ENCODE data around the gene SLC44A4. TPM values are rescaled to one million over a fixed set of nuclear protein-coding genes. Genes with fewer than 3 reads are reported as not detected.

Gene SLC44A4
- total RNA-seq, 1 experiment from 2014 or later, result 3.1 TPM

DNA sequence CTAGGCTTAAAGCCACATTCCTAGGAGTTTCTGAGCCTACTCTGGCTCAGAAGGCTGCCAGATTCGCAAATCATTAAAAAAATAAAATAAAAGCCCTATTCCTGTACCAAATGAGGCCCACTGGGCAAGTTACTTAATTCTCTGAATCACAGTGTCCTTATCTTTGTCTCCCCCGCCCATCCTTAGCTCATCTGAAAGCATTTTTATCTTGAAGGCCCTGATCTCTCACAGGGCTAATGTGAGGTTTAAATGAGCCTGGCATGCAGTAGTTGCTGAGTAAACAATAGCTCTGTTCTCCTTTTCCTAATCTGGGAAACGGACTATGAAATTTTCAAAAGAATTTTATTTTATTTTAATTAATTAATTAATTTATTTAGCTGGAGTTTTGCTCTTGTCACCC lies 25.2 kb upstream of the SLC44A4 start (continued):
- TF ChIP-seq, protein P1, sequence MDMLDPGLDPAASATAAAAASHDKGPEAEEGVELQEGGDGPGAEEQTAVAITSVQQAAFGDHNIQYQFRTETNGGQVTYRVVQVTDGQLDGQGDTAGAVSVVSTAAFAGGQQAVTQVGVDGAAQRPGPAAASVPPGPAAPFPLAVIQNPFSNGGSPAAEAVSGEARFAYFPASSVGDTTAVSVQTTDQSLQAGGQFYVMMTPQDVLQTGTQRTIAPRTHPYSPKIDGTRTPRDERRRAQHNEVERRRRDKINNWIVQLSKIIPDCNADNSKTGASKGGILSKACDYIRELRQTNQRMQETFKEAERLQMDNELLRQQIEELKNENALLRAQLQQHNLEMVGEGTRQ (CRISPR knock-in tag; IDR thresholded peaks at IDR 0.05), result no peak
- TF ChIP-seq ZNF416 (CRISPR knock-in tag; IDR thresholded peaks at IDR 0.05) (no peak), JUN (CRISPR knock-in tag; IDR thresholded peaks at IDR 0.05) (no peak), TP53 (CRISPR knock-in tag; IDR thresholded peaks at IDR 0.05) (no peak)
- TF ChIP-seq, protein P2, sequence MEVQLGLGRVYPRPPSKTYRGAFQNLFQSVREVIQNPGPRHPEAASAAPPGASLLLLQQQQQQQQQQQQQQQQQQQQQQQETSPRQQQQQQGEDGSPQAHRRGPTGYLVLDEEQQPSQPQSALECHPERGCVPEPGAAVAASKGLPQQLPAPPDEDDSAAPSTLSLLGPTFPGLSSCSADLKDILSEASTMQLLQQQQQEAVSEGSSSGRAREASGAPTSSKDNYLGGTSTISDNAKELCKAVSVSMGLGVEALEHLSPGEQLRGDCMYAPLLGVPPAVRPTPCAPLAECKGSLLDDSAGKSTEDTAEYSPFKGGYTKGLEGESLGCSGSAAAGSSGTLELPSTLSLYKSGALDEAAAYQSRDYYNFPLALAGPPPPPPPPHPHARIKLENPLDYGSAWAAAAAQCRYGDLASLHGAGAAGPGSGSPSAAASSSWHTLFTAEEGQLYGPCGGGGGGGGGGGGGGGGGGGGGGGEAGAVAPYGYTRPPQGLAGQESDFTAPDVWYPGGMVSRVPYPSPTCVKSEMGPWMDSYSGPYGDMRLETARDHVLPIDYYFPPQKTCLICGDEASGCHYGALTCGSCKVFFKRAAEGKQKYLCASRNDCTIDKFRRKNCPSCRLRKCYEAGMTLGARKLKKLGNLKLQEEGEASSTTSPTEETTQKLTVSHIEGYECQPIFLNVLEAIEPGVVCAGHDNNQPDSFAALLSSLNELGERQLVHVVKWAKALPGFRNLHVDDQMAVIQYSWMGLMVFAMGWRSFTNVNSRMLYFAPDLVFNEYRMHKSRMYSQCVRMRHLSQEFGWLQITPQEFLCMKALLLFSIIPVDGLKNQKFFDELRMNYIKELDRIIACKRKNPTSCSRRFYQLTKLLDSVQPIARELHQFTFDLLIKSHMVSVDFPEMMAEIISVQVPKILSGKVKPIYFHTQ (CRISPR knock-in tag; IDR thresholded peaks at IDR 0.05), result no peak

DNA sequence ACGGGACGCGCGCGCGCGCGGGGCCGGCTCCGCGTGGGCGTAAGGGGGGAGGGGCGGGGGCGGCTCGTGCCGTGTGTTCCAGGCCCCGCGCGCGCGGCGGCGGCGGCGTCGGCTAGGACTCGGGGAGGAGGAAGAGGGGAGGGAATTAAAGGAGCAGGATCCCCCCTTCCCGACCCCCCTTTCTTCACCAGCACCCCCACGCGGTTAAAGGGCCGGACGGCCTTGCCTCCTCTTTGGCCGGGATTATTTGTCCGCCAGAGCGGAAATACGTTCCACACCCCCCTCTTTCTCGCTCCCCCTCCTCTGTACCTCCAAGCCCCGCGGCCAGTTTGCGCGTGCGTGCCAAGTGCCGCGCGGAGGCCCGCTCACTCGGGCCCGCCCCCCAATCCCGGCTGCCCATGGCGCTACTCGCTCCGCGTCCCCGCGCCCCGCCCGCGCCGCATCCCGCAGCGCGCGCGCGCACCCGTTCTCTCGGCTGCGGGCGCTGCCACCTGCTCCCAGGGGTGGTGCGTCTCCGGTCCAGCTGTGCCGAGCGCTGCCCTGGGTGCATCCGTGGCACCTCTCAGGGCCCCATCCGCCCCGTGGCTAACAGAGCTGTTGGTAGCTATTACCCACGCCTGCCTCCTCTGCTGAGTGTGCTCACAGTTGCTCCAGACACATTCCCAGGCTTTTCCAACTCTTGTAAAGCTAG lies 23.3 kb upstream of the SLC44A4 start, which contains the start of gene ZBTB12:
ZBTB12 (minus strand) TSS at position 134 of the 691 bp plus-strand sequence. CDS start 781 bp downstream, outside the sequence.
- CTCF ChIA-PET, result interaction anchor here (0.5 to 1.4 kb wide), 7 partner anchors 16 to 219 kb away, joined by 3 to 10 read pairs (median 3); no protein-coding TSS in a partner anchor
- peak within 1 kb of the TSS; percentile 80 for H3K4me3 Mint-ChIP-seq
- no peaks in the 10 kb centered on the region for H3K9me3 Mint-ChIP-seq
- peaks cover 5% of the 10 kb centered on the region for H3K27me3 Mint-ChIP-seq (ENCODE audit: low read depth)
- peak within 1 kb of the TSS; percentile 96 for H3K27ac Mint-ChIP-seq
- POLR2A ChIA-PET, result interaction anchor here (0.7 kb wide), 1 partner anchor 87 kb away, joined by 3 read pairs; the partner anchor contains the start of gene HSPA1L
- ATAC-seq, result peak; percentile 57
- no peaks in the 10 kb centered on the region for H3K36me3 Mint-ChIP-seq
- peaks cover 25% of the 10 kb centered on the region for H3K4me1 Mint-ChIP-seq
- peak; percentile 96 for DNase-seq (ENCODE audit: low spot score)
- TF ChIP-seq ATF1 (CRISPR knock-in tag; IDR thresholded peaks at IDR 0.05) (no peak), TEAD1 (CRISPR knock-in tag; IDR thresholded peaks at IDR 0.05) (no peak), ZNF423 (CRISPR knock-in tag; IDR thresholded peaks at IDR 0.05) (peak; percentile 84), GABPB1 (CRISPR knock-in tag; IDR thresholded peaks at IDR 0.05) (peak; percentile 61; the same call in 1 of the 2 replicates), FOXP1 (CRISPR knock-in tag; IDR thresholded peaks at IDR 0.05; ENCODE audit: borderline replicate concordance) (0 out of 2 replicates have a peak, but pooled peaks have one; percentile 31), ETV6 (CRISPR knock-in tag; IDR thresholded peaks at IDR 0.05) (peak; percentile 83; the same call in 1 of the 2 replicates), FOXK1 (CRISPR knock-in tag; IDR thresholded peaks at IDR 0.05) (peak; percentile 70; the same call in 1 of the 2 replicates), MXD4 (CRISPR knock-in tag; IDR thresholded peaks at IDR 0.05; ENCODE audit: borderline replicate concordance) (no peak), MYBL2 (CRISPR knock-in tag; IDR thresholded peaks at IDR 0.05) (no peak), ZBTB21 (CRISPR knock-in tag; IDR thresholded peaks at IDR 0.05; ENCODE audit: borderline replicate concordance) (no peak), ZNF219 (CRISPR knock-in tag; IDR thresholded peaks at IDR 0.05; ENCODE audit: borderline replicate concordance) (0 out of 2 replicates have a peak, but pooled peaks have one; percentile 40), SMAD4 (CRISPR knock-in tag; IDR thresholded peaks at IDR 0.05) (no peak)
- TF ChIP-seq, protein P3, sequence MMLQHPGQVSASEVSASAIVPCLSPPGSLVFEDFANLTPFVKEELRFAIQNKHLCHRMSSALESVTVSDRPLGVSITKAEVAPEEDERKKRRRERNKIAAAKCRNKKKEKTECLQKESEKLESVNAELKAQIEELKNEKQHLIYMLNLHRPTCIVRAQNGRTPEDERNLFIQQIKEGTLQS (CRISPR knock-in tag; conservative IDR thresholded peaks at IDR 0.05), result no peak
- TF ChIP-seq, protein P4, sequence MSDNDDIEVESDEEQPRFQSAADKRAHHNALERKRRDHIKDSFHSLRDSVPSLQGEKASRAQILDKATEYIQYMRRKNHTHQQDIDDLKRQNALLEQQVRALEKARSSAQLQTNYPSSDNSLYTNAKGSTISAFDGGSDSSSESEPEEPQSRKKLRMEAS (CRISPR knock-in tag; IDR thresholded peaks at IDR 0.05), result peak; percentile 61; the same call in 1 of the 2 replicates
- TF ChIP-seq, protein P5, sequence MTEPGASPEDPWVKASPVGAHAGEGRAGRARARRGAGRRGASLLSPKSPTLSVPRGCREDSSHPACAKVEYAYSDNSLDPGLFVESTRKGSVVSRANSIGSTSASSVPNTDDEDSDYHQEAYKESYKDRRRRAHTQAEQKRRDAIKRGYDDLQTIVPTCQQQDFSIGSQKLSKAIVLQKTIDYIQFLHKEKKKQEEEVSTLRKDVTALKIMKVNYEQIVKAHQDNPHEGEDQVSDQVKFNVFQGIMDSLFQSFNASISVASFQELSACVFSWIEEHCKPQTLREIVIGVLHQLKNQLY (CRISPR knock-in tag; IDR thresholded peaks at IDR 0.05), result no peak
- TF ChIP-seq, protein P6, sequence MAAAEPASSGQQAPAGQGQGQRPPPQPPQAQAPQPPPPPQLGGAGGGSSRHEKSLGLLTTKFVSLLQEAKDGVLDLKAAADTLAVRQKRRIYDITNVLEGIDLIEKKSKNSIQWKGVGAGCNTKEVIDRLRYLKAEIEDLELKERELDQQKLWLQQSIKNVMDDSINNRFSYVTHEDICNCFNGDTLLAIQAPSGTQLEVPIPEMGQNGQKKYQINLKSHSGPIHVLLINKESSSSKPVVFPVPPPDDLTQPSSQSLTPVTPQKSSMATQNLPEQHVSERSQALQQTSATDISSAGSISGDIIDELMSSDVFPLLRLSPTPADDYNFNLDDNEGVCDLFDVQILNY (CRISPR knock-in tag; IDR thresholded peaks at IDR 0.05), result peak; percentile 66; the same call in 1 of the 2 replicates
- TF ChIP-seq, protein P7, sequence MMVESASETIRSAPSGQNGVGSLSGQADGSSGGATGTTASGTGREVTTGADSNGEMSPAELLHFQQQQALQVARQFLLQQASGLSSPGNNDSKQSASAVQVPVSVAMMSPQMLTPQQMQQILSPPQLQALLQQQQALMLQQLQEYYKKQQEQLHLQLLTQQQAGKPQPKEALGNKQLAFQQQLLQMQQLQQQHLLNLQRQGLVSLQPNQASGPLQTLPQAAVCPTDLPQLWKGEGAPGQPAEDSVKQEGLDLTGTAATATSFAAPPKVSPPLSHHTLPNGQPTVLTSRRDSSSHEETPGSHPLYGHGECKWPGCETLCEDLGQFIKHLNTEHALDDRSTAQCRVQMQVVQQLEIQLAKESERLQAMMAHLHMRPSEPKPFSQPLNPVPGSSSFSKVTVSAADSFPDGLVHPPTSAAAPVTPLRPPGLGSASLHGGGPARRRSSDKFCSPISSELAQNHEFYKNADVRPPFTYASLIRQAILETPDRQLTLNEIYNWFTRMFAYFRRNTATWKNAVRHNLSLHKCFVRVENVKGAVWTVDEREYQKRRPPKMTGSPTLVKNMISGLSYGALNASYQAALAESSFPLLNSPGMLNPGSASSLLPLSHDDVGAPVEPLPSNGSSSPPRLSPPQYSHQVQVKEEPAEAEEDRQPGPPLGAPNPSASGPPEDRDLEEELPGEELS (CRISPR knock-in tag; IDR thresholded peaks at IDR 0.05), result peak; percentile 65; the same call in 1 of the 2 replicates
- TF ChIP-seq, protein P8, sequence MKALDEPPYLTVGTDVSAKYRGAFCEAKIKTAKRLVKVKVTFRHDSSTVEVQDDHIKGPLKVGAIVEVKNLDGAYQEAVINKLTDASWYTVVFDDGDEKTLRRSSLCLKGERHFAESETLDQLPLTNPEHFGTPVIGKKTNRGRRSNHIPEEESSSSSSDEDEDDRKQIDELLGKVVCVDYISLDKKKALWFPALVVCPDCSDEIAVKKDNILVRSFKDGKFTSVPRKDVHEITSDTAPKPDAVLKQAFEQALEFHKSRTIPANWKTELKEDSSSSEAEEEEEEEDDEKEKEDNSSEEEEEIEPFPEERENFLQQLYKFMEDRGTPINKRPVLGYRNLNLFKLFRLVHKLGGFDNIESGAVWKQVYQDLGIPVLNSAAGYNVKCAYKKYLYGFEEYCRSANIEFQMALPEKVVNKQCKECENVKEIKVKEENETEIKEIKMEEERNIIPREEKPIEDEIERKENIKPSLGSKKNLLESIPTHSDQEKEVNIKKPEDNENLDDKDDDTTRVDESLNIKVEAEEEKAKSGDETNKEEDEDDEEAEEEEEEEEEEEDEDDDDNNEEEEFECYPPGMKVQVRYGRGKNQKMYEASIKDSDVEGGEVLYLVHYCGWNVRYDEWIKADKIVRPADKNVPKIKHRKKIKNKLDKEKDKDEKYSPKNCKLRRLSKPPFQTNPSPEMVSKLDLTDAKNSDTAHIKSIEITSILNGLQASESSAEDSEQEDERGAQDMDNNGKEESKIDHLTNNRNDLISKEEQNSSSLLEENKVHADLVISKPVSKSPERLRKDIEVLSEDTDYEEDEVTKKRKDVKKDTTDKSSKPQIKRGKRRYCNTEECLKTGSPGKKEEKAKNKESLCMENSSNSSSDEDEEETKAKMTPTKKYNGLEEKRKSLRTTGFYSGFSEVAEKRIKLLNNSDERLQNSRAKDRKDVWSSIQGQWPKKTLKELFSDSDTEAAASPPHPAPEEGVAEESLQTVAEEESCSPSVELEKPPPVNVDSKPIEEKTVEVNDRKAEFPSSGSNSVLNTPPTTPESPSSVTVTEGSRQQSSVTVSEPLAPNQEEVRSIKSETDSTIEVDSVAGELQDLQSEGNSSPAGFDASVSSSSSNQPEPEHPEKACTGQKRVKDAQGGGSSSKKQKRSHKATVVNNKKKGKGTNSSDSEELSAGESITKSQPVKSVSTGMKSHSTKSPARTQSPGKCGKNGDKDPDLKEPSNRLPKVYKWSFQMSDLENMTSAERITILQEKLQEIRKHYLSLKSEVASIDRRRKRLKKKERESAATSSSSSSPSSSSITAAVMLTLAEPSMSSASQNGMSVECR (CRISPR knock-in tag; IDR thresholded peaks at IDR 0.05; ENCODE audit: borderline replicate concordance), result peak; percentile 67; the same call in 1 of the 2 replicates

Data from WTC11 (cell line).